NK-92 (cell line): ENCODE data around the gene MOCOS.

ENCODE experiments used
- DNase-seq: peaks from one replicate; lab custom pipeline; 2025; ENCODE audit not compliant: unreplicated experiment; lab: John Stamatoyannopoulos, UW

MOCOS gene

GRCh38 chr18:36176711-36177110 is 10.6 kb upstream of the MOCOS start:
- DNase-seq: no peak

DNA sequence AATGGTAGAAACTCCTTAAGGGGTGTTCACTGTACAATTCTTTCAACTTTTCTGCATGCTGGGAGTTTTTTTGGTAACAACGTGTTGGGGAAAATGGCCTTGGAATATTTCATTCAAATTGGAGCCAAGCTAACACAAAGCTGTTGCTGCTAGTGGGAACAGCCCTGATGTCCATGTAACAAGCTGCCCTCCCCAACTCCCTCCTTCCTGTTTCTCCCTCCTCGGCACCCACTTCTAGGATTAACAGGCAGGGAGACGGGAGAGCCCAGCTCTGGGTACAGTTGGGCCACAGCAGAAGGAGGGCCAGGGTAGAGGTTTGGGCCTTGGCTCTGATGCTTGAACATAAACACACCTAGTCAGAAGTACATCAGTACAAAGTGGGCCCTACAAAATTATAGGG is 9.4 kb upstream of the MOCOS start:
- no peak for DNase-seq

- no peak for DNase-seq
These were observed 7.5 kb upstream of the MOCOS start for GRCh38 chr18:36179562-36180355.

GRCh38 chr18:36181441-36181840 is 5.9 kb upstream of the MOCOS start:
- no peak for DNase-seq

- DNase-seq: no peak
These were observed 5.3 kb upstream of the MOCOS start for GRCh38 chr18:36181898-36182506.

DNA sequence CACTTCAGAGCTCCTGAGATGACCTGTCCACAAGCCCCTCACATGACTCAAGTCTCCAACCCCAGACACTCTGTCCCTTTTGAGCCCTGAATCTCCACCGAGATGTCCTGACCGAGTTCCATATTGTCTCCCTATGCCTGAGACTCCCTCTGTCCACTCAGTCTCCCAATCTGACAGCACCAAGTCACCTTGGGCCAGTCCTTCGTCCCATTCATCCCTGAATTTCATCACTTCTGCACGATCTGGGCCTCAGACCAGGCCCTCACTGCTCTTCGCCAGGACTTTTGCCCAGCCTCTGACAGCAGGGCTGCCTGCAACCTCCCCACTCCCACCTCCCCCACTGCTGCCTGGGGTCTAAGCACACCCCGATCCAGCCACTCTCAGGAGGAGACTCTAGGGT is 4.3 kb upstream of the MOCOS start:
- no peak for DNase-seq

GRCh38 chr18:36183987-36184386 is 3.3 kb upstream of the MOCOS start:
- no peak for DNase-seq

- DNase-seq: no peak
These were observed 2.1 kb upstream of the MOCOS start for GRCh38 chr18:36185157-36185556.

GRCh38 chr18:36185901-36186460 is 1.3 kb upstream of the MOCOS start:
- DNase-seq: no peak

DNA sequence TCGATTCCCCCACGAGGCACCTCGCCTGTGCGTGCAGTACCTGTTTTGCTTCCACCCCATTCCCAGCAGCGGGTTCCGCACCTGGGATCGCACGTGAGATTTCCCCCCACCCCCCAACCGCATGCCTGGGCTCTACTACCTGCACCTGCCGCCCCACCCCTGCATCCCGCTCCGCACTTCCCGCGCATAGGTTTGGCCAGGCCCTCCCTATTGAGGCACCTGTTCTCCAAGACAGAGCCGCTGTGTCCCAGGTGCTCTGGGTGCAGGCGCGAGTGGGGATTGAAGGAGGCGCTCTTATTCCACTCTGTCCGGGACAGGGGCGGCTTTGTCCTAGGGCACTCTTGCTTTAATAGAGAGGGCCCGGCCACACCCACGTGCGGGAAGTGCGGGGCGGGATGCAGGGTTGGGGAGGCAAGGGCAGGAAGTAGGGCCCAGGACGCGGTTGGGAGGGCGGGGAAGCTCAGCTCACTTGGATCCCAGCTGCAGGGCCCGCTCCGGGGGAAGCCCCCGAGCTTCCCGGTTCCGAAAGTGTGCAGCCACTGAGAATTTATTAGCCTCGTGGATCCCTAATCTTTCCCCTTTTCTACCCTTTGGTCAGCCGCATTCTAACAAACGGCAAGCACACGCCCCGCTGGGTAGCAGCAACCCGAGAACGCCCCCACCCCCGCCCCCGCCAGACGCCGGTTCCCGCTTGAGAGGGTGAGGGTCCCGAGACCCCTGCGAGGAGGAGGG is 670 bp upstream of the MOCOS start:
- no peak for DNase-seq

DNA sequence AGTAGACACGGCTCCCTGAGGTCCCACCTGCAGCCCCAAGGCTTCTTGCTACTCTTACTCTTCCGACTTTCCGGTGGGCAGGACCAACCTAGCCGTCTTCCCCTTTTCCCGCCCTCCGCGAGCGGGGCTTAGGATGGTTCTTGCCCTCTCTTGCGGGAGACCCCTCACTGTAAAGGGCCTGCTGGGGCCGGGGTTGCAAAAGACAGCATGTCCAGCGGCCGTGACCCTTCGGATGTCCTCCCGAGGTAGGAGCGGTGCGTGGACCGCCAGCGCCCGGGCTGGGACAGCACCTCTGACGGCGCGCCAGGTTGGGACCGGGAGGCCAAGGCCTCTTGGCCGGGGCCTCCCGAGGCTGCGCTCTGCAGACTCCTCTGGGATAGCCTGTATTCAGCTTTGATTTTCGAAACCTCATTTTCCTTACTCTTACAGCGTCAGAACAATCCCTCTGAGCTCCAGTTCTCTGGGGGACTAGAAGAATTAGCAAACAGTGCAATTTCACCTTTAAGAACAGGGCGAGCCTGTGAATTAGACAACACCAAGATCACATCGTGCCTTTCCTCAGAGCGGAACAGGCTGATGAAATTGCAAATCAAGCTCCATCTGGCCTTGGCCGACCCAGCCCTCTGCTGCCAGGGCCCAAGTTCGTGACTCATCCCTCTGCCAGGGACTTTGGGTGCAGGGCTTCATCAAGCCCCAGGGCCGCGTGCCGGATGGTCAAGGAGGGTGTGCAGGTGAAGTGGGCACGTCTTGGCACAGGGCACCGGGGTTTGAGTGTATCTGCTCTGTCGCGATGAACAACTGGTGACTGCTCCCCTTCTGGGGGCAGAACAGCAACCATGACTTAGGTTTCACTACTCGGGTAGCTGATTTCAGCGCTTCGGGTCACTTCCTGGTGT is 777 bp downstream of the MOCOS start:
- no peak for DNase-seq

DNA sequence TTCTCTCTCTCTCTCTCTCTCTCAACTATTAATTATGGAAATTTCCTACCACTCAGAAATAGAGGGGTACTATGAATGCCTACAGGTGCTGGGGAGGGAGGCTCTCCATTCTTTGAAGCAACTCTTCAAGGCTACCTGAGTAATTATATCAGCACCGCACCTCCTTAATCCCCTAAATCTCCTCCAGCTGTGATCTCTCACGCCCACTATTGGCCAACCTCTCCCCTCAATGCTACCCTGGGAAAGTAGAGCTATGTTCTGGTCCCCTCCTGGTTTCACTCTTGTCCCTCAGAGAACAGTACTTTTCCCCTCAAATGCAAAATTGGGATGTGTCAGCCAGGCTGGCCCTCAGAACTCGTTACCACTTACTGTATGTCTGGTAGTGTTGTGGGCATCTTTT is 1.6 kb downstream of the MOCOS start:
- no peak for DNase-seq

- no peak for DNase-seq
These were observed 2.2 kb downstream of the MOCOS start for GRCh38 chr18:36189486-36189885.

DNA sequence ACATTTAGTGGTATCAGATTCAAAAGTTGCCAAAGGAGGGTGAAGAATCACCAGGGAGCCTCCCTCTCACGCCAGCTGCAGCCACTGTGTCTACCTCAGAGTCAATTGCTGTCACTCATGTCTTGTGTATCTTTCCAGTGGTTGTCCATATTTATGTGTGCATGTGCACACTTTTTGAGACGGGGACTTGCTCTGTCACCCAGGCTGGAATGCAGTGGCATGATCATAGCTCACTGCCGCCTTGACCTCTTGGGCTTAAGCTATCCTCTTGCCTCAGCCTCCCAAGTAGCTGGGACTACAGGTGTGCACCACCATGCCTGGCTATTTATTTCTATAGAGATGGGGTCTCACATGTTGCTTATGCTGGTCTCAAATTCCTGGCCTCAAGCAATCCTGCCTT is 4.0 kb downstream of the MOCOS start:
- no peak for DNase-seq

DNA sequence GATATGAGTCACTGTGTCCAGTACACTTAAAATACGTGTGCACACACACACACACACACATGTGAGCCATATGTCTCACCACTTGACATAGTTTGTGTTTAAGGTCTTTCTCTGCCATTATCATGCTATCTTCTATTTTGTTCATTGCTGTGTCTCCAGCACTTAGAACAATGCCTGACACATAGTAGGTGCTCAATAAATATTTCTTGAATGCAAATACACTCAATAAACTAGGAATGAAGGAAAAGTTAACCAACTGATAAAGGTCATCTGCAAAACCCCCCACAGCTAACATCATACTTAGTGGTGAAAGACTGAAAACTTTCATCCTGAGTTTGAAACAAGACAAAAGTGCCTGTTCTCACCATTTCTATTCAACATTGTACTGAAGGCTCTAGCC is 4.4 kb downstream of the MOCOS start:
- DNase-seq: no peak

- no peak for DNase-seq
These were observed 7.5 kb downstream of the MOCOS start for GRCh38 chr18:36194600-36195315.

DNA sequence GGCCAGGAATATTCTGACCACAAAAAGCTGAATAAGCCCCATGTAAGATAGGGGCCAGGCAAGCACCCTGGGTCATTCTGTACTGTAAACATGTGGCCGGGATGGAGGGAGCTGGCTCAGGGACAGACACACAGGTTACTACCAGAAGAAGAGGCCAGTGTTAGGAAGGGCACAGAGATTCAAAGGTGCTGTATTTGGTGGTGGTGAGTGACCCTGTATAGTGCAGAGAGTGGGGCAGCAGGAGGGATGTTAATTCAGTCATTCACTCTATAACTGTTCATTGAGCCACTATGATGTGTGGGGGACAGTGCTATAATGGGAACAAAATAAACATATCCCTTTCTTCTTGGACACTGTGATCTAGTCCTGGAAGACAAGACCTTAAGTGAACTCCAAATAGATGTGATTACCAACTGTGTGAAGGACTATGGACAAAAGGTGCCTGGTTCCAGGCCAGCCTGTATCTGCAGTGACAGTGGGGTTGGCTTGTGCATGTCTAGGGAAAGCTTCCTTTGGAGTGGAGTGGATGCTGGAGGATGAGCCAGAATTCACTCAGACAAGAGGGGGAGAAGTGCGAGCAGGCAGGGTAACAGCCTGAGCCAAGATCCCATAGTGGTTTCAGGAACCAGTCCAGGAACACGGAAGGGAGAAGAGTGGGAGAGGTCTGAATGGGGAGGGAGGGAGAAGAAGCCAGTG is 8.3 kb downstream of the MOCOS start:
- no peak for DNase-seq

GRCh38 chr18:36196238-36196995 is 9.1 kb downstream of the MOCOS start:
- no peak for DNase-seq
